Small intestine (tissue), 7 donors: ENCODE results near the gene APMAP. TPM values are rescaled to one million over a fixed set of nuclear protein-coding genes. Genes with fewer than 3 reads are reported as not detected.

Experiments used
- DNase-seq, 2 donors: peaks; one replicate each; pipeline versions ENCODE4 v3.0.0 to v3.0.0-alpha.2; 2013
- FAIRE-seq: peaks from 2 replicates; lab custom pipeline; 2012; peaks lifted over from hg19 to GRCh38; lab: Jason Lieb, UNC
- H3K27ac ChIP-seq, 3 donors: one replicate each; pipeline ENCODE4 v1.5.1; 2013; ENCODE audit warnings: low read length in 2 of 3, mild to moderate bottlenecking in 2 of 3, control low read depth in 1 of 3, inconsistent platforms in 1 of 3, low read depth in 1 of 3, moderate library complexity in 1 of 3
- H3K27me3 ChIP-seq, 3 donors: one replicate each; pipeline ENCODE4 v1.6.1; 2013; ENCODE audit warnings: low read length in 3 of 3, inconsistent platforms in 1 of 3; ENCODE audit not compliant: control insufficient read depth in 3 of 3, insufficient read depth in 3 of 3
- H3K36me3 ChIP-seq, 3 donors: one replicate each; pipeline ENCODE4 v1.6.1; 2013; ENCODE audit warnings: low read length in 3 of 3, inconsistent platforms in 1 of 3, low read depth in 1 of 3, mild to moderate bottlenecking in 1 of 3, moderate library complexity in 1 of 3; ENCODE audit not compliant: control insufficient read depth in 3 of 3, insufficient read depth in 2 of 3
- H3K4me1 ChIP-seq, 3 donors: one replicate each; pipeline ENCODE4 v1.6.1; 2013; ENCODE audit warnings: low read length in 2 of 3, inconsistent platforms in 1 of 3, low read depth in 1 of 3, mild to moderate bottlenecking in 1 of 3, moderate library complexity in 1 of 3; ENCODE audit not compliant: control insufficient read depth in 3 of 3, insufficient read depth in 2 of 3
- H3K4me3 ChIP-seq, 3 donors: one replicate each; pipeline ENCODE4 v1.5.1; 2013; ENCODE audit warnings: low read length in 3 of 3, control low read depth in 1 of 3, inconsistent platforms in 1 of 3, low read depth in 1 of 3, mild to moderate bottlenecking in 1 of 3, moderate library complexity in 1 of 3
- H3K9me3 ChIP-seq, 2 donors: one replicate each; pipeline ENCODE4 v1.6.1; 2013; ENCODE audit warnings: low read depth in 1 of 2, low read length in 1 of 2; ENCODE audit not compliant: control insufficient read depth in 2 of 2, insufficient read depth in 1 of 2
- whole genome bisulfite sequencing, 3 donors: extraction: QIAGEN DNeasy Blood & Tissue Kit; methylation state at CpG; one replicate each; pipeline ENCODE4 v1.1.7; 2013; 5-methylcytosine and 5-hydroxymethylcytosine counted together
- polyA plus RNA-seq, 4 donors: library from polyadenylated mRNA; stranded (reverse) in 3 of 4; unstranded in 1 of 4; fragments of 200-250 nt in 3 of 4; fragments of 120-200 nt in 1 of 4; gene quantifications; one replicate each; pipeline versions ENCODE4 v1.2.1 to v1.2.3, GENCODE V29; 2013
- donor health status: healthy with polysubstance abuse.
- donor health status: control.
- donor health status: control.
- donor health status: Bipolar disorder and iron deficiency.
- donor health status: healthy.

The APMAP gene
- polyA plus RNA-seq, 4 donors, result 12.3 to 50.9 (median 34.1) TPM

DNA sequence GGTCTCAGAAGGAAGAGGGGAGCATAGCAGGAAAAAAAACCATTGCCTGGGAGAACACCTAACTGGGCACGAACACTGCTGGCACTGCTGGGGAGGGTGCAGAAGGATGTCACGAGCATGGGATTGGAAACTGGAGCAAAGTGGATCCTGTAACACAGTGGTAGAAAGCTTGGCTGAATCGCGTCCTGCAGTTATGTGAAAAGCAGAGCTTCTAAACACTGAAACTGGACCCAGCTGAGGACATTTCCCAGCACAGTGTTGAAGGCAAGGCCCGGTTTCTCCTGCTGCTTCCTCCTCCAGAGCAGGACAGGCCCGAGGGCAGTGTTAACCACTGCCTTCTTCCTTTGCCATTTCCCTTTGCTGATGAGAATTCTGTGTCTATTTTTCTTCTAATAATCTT is 6.7 kb downstream of the APMAP start:
- Histone ChIP-seq H3K4me3 (no peak overlapping the region), H3K9me3 (no peaks in the 10 kb centered on the region), H3K36me3 (peaks cover 8 to 12% (median 10%) of the 10 kb centered on the region in 3 donors), H3K27me3 (no peaks in the 10 kb centered on the region), H3K4me1 (peaks cover 0 to 7% (median 4%) of the 10 kb centered on the region in 3 donors), H3K27ac (no peak overlapping the region)
- no peak for DNase-seq
- WGBS, 3 donors, result 28 to 54% (median 45%) methylated on average over 6 of the region's 6 CpGs
- FAIRE-seq, result no peak

DNA sequence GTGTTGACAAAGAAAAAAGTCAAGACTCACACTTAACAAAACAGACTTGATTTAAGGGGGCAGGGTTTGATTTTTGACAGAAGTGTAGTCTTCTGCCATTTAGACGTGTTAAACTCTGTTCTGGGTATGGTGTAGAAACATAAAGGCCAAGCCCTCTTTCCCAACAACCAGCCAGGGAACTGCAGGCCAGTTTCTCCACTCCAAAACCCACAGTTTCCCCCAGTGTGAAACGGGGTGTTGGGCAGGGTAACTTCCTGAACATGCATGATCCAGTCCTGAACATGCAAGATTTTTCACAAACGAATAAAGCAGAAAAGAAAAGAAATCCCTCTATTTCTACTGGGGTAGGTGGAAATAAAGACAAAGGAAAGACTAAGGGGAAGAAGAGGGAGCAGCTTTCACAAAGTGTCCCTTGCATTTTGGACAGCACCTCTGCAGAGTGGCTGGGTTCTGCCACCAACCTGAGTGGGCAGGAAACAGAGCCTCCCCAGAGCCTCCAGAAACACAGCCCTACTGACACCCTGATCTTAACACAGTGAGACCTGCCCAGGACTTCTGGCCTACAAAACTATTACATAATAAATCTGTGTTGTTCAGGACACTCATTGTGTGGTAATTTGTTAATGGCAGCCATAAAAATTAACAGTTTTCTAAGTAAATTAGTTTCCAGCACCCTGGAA is 7.5 kb downstream of the APMAP start:
- Histone ChIP-seq H3K27ac (no peak overlapping the region), H3K27me3 (no peaks in the 10 kb centered on the region), H3K4me1 (peaks cover 0 to 7% (median 4%) of the 10 kb centered on the region in 3 donors), H3K4me3 (no peak overlapping the region), H3K9me3 (peaks cover 0 to 5% of the 10 kb centered on the region in 2 donors), H3K36me3 (peaks cover 8 to 19% (median 10%) of the 10 kb centered on the region in 3 donors)
- 37 to 58% (median 39%) methylated on average over 3 of the region's 3 CpGs for WGBS, 3 donors
- DNase-seq, result peak in 1 of 2 donors; percentile 39
- no peak for FAIRE-seq

DNA sequence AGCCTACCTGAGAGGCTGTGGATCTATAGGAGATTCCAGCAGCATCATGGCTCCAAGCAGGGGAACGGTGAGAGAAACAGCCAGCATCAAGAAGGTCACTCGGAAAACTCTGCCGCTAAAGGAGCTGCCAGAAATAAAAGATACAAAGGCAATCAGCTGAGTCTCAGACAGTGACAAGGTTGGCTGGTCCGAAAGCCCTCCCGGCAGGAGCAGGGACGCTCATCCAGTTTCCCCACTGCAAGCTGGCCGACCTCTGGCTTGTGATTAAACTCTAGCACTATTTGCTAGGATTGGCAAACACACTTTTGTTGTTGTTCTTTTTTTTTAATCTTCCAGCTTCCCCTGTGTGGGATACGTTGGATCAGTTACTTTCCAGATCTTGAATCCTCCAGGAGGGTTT is 8.7 kb downstream of the APMAP start:
- WGBS, 3 donors, result 91 to 93% (median 92%) methylated on average over 8 of the region's 8 CpGs
- no peak for FAIRE-seq
- Histone ChIP-seq H3K36me3 (peaks cover 10 to 30% (median 11%) of the 10 kb centered on the region in 3 donors), H3K27me3 (no peaks in the 10 kb centered on the region), H3K4me1 (peaks cover 0 to 7% (median 4%) of the 10 kb centered on the region in 3 donors), H3K9me3 (peaks cover 0 to 13% of the 10 kb centered on the region in 2 donors), H3K4me3 (no peak overlapping the region), H3K27ac (no peak overlapping the region)
- no peak for DNase-seq

DNA sequence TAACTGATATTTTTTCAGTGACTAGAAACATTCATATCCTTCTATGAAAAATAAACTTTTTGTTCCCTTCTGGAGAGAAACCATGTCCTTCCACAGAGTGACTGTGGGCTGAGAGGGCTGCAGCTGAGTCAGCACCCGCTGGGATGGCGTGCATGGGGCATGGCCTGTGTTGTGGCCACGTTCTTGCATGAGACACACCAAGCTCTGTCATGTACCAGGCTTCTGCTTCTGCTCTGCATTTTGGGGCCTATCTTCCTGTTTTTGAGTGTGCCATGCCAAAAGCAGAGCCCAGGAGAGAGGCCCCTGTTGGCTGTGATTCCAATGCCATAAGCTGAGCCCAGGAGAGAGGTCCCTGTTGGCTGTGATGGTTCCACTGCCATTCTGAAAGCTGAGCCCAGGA is 10.8 kb downstream of the APMAP start:
- no peak overlapping the region for H3K27ac ChIP-seq
- H3K27me3 ChIP-seq, result no peaks in the 10 kb centered on the region
- H3K36me3 ChIP-seq, result peaks cover 16 to 38% (median 17%) of the 10 kb centered on the region in 3 donors
- FAIRE-seq (no peak), DNase-seq (no peak)
- H3K4me1 ChIP-seq, result peaks cover 0 to 7% (median 4%) of the 10 kb centered on the region in 3 donors
- H3K9me3 ChIP-seq, result peaks cover 0 to 13% of the 10 kb centered on the region in 2 donors
- no peak overlapping the region for H3K4me3 ChIP-seq
- WGBS, 3 donors, result 79 to 100% (median 91%) methylated on average over 3 of the region's 3 CpGs

DNA sequence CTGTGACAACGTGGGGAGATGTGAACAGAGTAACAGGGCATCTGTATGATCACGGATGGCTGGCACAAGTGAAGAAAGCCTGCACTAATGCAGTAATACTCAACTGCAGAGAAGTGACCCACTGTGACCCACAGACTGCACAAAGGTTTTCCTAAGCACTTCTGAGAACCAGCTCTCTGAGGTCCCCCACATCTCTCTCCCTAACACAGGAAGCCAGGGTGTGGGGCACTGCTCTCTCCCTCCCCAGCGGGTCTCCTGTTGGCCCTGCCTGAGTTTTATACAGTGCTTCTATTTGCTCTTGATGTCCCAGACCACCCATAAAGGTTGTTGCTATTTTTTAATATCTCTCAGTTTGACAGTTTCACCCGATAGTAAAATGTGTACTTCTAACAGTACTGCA is 11.3 kb downstream of the APMAP start:
- 78 to 89% (median 88%) methylated on average over 4 of the region's 4 CpGs for WGBS, 3 donors

DNA sequence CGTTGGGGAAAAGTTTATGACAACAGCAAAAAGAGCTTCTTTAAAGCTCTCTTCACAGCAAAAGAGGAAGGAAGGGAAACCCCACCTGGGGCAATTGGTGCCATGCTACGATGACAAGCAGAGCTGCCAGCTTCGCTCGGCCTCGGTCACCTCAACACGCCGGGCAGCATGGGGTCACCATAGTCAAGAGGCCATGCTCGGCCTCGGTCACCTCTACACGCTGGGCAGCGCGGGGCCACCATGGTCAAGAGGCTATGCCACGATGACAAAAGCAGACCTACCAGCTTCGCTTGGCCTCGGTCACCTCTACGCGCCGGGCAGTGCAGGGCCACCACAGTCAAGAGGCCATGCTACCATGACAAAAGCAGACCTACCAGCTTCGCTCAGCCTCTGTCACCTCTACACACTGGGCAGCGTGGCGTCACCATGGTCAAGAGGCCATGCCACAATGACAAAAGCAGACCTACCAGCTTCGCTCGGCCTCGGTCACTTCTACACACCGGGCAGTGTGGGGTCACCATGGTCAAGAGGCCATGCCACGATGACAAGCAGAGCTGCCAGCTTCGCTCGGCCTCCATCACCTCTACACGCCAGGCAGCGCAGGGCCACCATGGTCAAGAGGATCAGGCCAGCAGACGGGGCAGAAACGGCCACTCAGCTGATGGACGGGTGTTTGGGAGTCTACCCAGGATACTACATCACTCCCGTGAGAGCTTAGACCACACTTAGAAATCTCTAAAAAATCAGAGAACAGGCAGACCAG is 12.1 kb downstream of the APMAP start:
- Histone ChIP-seq H3K4me3 (no peak overlapping the region), H3K9me3 (peaks cover 0 to 16% of the 10 kb centered on the region in 2 donors), H3K4me1 (peaks cover 0 to 4% (median 2%) of the 10 kb centered on the region in 3 donors), H3K27me3 (no peaks in the 10 kb centered on the region), H3K36me3 (peaks cover 16 to 38% (median 17%) of the 10 kb centered on the region in 3 donors), H3K27ac (no peak overlapping the region)
- no peak for DNase-seq
- FAIRE-seq, result no peak
- 96 to 99% (median 96%) methylated on average over 34 of the region's 34 CpGs for WGBS, 3 donors

More for the DNA sequence above, 11.3 kb downstream of the APMAP start:
- H3K36me3 ChIP-seq, result peaks cover 16 to 38% (median 17%) of the 10 kb centered on the region in 3 donors
- H3K4me3 ChIP-seq, result no peak overlapping the region
- DNase-seq (no peak), FAIRE-seq (no peak)
- H3K27ac ChIP-seq, result no peak overlapping the region
- peaks cover 0 to 7% (median 4%) of the 10 kb centered on the region in 3 donors for H3K4me1 ChIP-seq
- H3K9me3 ChIP-seq, result peaks cover 0 to 16% of the 10 kb centered on the region in 2 donors
- no peaks in the 10 kb centered on the region for H3K27me3 ChIP-seq

DNA sequence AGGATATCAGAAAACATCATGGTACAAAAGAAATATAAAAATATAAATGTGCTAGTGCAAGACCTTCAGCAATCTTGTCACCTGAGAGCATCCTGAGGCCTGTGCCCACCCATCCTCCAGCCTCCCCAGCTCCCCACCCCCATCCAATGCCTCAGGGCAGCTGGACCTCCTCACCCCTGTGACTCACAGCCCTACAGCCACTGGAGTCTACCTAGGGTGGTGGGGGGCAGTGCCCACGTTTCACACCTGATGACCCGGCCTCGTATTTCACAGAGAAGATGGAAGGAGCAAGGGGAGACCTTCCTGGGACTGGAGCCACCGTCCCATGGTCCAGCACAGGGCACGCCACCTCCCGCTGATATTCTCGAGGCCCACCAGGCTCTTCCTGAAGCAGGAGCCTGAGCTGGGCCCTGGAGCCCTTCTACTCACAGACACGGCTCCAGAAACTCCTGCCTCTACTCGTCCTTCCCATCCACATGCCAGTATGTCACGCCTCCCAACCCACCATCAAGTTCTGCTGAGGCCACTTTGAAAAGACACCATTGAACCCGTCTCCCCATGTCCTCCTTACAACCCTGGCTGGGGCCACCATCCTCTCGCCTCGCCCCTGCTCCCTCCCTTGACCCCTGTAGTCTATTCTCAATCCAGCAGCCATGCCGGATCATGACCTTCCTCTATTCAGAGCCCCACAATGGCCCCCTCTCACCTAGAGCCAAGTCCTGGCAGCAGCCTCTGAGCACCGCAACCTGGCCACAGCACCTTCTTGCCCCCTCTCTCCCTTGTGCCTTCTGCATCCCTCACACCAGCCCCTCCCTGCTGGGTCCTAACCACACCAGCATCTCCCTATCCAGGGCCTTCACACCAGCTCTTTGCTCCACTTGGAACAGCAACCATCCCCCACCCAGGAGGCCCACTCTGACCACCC is 13.3 kb downstream of the APMAP start:
- H3K27me3 ChIP-seq, result no peaks in the 10 kb centered on the region
- H3K4me3 ChIP-seq, result no peak overlapping the region
- peaks cover 14 to 38% (median 16%) of the 10 kb centered on the region in 3 donors for H3K36me3 ChIP-seq
- H3K27ac ChIP-seq, result no peak overlapping the region
- H3K4me1 ChIP-seq, result no peaks in the 10 kb centered on the region
- peaks cover 0 to 16% of the 10 kb centered on the region in 2 donors for H3K9me3 ChIP-seq
- no peak for DNase-seq
- FAIRE-seq, result no peak
- WGBS, 3 donors, result 96 to 98% (median 98%) methylated on average over 15 of the region's 15 CpGs

DNA sequence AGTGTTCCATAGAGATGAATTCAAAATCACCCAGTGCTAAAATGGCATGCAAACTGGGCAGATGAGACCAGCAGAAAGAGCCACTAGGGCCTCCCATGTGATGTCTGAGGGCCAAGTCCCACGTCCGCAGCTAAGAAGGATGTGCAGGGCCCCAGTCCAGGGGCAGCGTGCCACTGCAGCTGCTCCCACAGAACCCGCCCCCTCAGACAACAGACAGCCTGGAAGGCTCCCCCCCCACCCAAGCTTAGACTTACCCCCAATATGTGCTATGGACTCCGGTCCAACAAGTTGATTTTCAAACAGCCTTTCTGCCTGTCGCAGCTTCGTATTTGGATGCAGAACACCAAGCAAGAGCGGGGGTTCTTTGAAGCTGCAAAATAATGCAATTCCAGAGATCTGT is 14.0 kb downstream of the APMAP start:
- FAIRE-seq (no peak), DNase-seq (no peak)
- Histone ChIP-seq H3K9me3 (peaks cover 0 to 16% of the 10 kb centered on the region in 2 donors), H3K27ac (no peak overlapping the region), H3K4me3 (no peak overlapping the region), H3K36me3 (peaks cover 14 to 36% (median 16%) of the 10 kb centered on the region in 3 donors), H3K4me1 (no peaks in the 10 kb centered on the region), H3K27me3 (no peaks in the 10 kb centered on the region)
- 77 to 97% (median 90%) methylated on average over 8 of the region's 8 CpGs for WGBS, 3 donors
